SK-N-SH (cell line): ENCODE data around the gene WIPI1. TPM values are rescaled to one million over a fixed set of nuclear protein-coding genes. Genes with fewer than 3 reads are reported as not detected.

Experiments
- CTCF ChIA-PET: fragments of 300-600, 350-600 bp; formaldehyde crosslinking; extraction: SDS; loops from one replicate; lab custom pipeline; 2021; lab: Yijun Ruan, JAX
- POLR2A ChIA-PET: fragments of 350-600 bp; sonication (Branson Sonifier 250); formaldehyde crosslinking; extraction: SDS; loops from one replicate; lab custom pipeline; 2020; ENCODE audit warnings: antibody characterized with exemption, inconsistent platforms; lab: Yijun Ruan, JAX
- DNase-seq: peaks from one replicate; pipeline ENCODE4 v3.0.0; 2012
- H2AFZ ChIP-seq: fragments of 200-600 bp; sonication (generic); 2 replicates; pipeline ENCODE4 v1.8.1; 2016; ENCODE audit warnings: antibody characterized with exemption, mild to moderate bottlenecking, low read depth
- H3F3A ChIP-seq: fragments of 200-600 bp; sonication (generic); replicated peaks from 2 replicates; pipeline ENCODE3; 2016; ENCODE audit warnings: antibody characterized with exemption, mild to moderate bottlenecking; ENCODE audit not compliant: insufficient read depth
- H3K27ac ChIP-seq, 2 experiments: fragments of 200-500 bp in 1 of 2; fragments of 200-600 bp in 1 of 2; sonication (Bioruptor generic) in 1 of 2; sonication (generic), shearing (Covaris generic) in 1 of 2; 2 replicates each; pipeline versions ENCODE4 v1.5.1 to v1.6.1; 2014 to 2016; ENCODE audit warnings: low read depth in 2 of 2, inconsistent platforms in 1 of 2, low read length in 1 of 2, mild to moderate bottlenecking in 1 of 2, mixed read lengths in 1 of 2
- H3K27me3 ChIP-seq: fragments of 200-600 bp; sonication (generic), shearing (Covaris generic); 2 replicates; pipeline ENCODE4 v1.6.1; 2016; ENCODE audit warnings: mixed run types; ENCODE audit not compliant: insufficient read depth
- H3K36me3 ChIP-seq, 2 experiments: fragments of 200-500 bp in 1 of 2; fragments of 200-600 bp in 1 of 2; sonication (Bioruptor generic) in 1 of 2; sonication (generic) in 1 of 2; replicated peaks in 1 of 2; 2 replicates each; pipeline versions ENCODE3 to v1.5.1; 2014 to 2016; ENCODE audit warnings: low read length in 1 of 2, mild to moderate bottlenecking in 1 of 2; ENCODE audit not compliant: insufficient read depth in 2 of 2, control insufficient read depth in 1 of 2
- H3K4me1 ChIP-seq, 2 experiments: fragments of 200-500 bp in 1 of 2; fragments of 200-600 bp in 1 of 2; sonication (Bioruptor generic) in 1 of 2; sonication (generic), shearing (Covaris generic) in 1 of 2; 2 replicates each; pipeline versions ENCODE4 v1.5.1 to v1.6.1; 2014 to 2016; ENCODE audit warnings: low read depth in 1 of 2, low read length in 1 of 2, mixed run types in 1 of 2; ENCODE audit not compliant: insufficient read depth in 2 of 2, control insufficient read depth in 1 of 2
- H3K4me2 ChIP-seq: fragments of 200-600 bp; sonication (generic), shearing (Covaris generic); 2 replicates; pipeline ENCODE4 v1.6.1; 2017; ENCODE audit warnings: mixed run types
- H3K4me3 ChIP-seq, 2 experiments: fragments of 200-500 bp in 1 of 2; fragments of 200-600 bp in 1 of 2; sonication (Bioruptor generic) in 1 of 2; sonication (generic), shearing (Covaris generic) in 1 of 2; 2 replicates each; pipeline versions ENCODE4 v1.5.1 to v1.8.1; 2014 to 2016; ENCODE audit warnings: low read depth in 2 of 2, inconsistent platforms in 1 of 2, low read length in 1 of 2, mild to moderate bottlenecking in 1 of 2, mixed read lengths in 1 of 2, moderate library complexity in 1 of 2
- H3K79me2 ChIP-seq: fragments of 200-600 bp; sonication (generic); 2 replicates; pipeline ENCODE4 v1.8.1; 2017; ENCODE audit warnings: mild to moderate bottlenecking; ENCODE audit not compliant: insufficient read depth
- H3K9ac ChIP-seq: fragments of 200-600 bp; sonication (generic); 2 replicates; pipeline ENCODE4 v1.6.1; 2017; ENCODE audit warnings: mixed run types
- H3K9me2 ChIP-seq: fragments of 200-600 bp; sonication (generic); 2 replicates; pipeline ENCODE4 v1.6.1; 2017; ENCODE audit warnings: mixed run types
- H3K9me3 ChIP-seq: fragments of 200-600 bp; sonication (generic); 2 replicates; pipeline ENCODE4 v1.6.1; 2017; ENCODE audit warnings: mixed run types, mild to moderate bottlenecking, moderate library complexity
- H4K20me1 ChIP-seq: fragments of 200-600 bp; sonication (generic); 2 replicates; pipeline ENCODE4 v1.6.1; 2017; ENCODE audit warnings: mild to moderate bottlenecking, mixed run types; ENCODE audit not compliant: insufficient read depth
- EP300 ChIP-seq, 2 experiments: IDR thresholded peaks; 2 replicates each; pipeline versions ENCODE4 v1.4.0 to v1.6.1; 2012; ENCODE audit warnings: borderline replicate concordance in 1 of 2, low read depth in 1 of 2, low read length in 1 of 2
- FOSL2 ChIP-seq: IDR thresholded peaks from 2 replicates; pipeline ENCODE4 v1.4.0; 2012; ENCODE audit warnings: low read depth, mild to moderate bottlenecking, moderate library complexity, borderline replicate concordance
- FOXJ3 ChIP-seq: sonication (generic); formaldehyde crosslinking; IDR thresholded peaks from 2 replicates; pipeline ENCODE4 v1.5.1; 2020; ENCODE audit warnings: mild to moderate bottlenecking, missing genetic modification reagents
- GABPA ChIP-seq: IDR thresholded peaks from 2 replicates; pipeline ENCODE4 v1.4.0; 2012; ENCODE audit warnings: low read depth, mild to moderate bottlenecking
- MAX ChIP-seq: IDR thresholded peaks from 2 replicates; pipeline ENCODE4 v1.4.0; 2012; ENCODE audit warnings: low read depth
- MEF2A ChIP-seq: IDR thresholded peaks from 2 replicates; pipeline ENCODE4 v1.4.0; 2012; ENCODE audit warnings: low read depth, borderline replicate concordance
- MXI1 ChIP-seq: IDR thresholded peaks from 2 replicates; pipeline ENCODE4 v1.6.1; 2012; ENCODE audit warnings: mild to moderate bottlenecking, low read depth, low read length, improper control_type of control experiment
- NRF1 ChIP-seq: IDR thresholded peaks from 2 replicates; pipeline ENCODE4 v1.6.1; 2012; ENCODE audit warnings: low read depth, mild to moderate bottlenecking, low read length
- POLR2AphosphoS5 ChIP-seq: IDR thresholded peaks from 2 replicates; pipeline ENCODE4 v1.6.1; 2012; ENCODE audit warnings: low read depth, low read length
- RAD21 ChIP-seq: IDR thresholded peaks from 2 replicates; pipeline ENCODE4 v1.6.1; 2012; ENCODE audit warnings: mild to moderate bottlenecking, low read length
- RFX5 ChIP-seq: IDR thresholded peaks from 2 replicates; pipeline ENCODE4 v1.6.1; 2012; ENCODE audit warnings: mild to moderate bottlenecking, improper control_type of control experiment, low read length
- RXRA ChIP-seq: IDR thresholded peaks from 2 replicates; pipeline ENCODE4 v1.4.0; 2012; ENCODE audit warnings: low read depth, mild to moderate bottlenecking, borderline replicate concordance
- SIN3A ChIP-seq: IDR thresholded peaks from 2 replicates; pipeline ENCODE4 v1.6.1; 2012; ENCODE audit warnings: low read depth, mild to moderate bottlenecking, low read length, moderate library complexity, borderline replicate concordance
- TAF1 ChIP-seq: IDR thresholded peaks from 2 replicates; pipeline ENCODE4 v1.6.1; 2012; ENCODE audit warnings: low read depth, mild to moderate bottlenecking, low read length, moderate library complexity, borderline replicate concordance
- TCF12 ChIP-seq: IDR thresholded peaks from 2 replicates; pipeline ENCODE4 v1.4.0; 2012
- USF1 ChIP-seq: IDR thresholded peaks from 2 replicates; pipeline ENCODE4 v1.4.0; 2012; ENCODE audit warnings: low read depth, borderline replicate concordance
- USF2 ChIP-seq: fragments of 150-350 bp; IDR thresholded peaks from 2 replicates; pipeline ENCODE4 v1.6.1; 2017; ENCODE audit warnings: antibody characterized with exemption, low read length, low read depth, borderline replicate concordance
- YY1 ChIP-seq: IDR thresholded peaks from 2 replicates; pipeline ENCODE4 v1.4.0; 2012; ENCODE audit warnings: low read depth, mild to moderate bottlenecking
- ZBTB33 ChIP-seq: IDR thresholded peaks from 2 replicates; pipeline ENCODE4 v1.4.0; 2012; ENCODE audit warnings: low read depth, borderline replicate concordance
- WGBS: methylation state at CpG from one replicate; pipeline ENCODE4 v1.1.6; 2017; ENCODE audit warnings: low lambda C conversion rate; 5-methylcytosine and 5-hydroxymethylcytosine counted together
- polyA plus RNA-seq, 3 experiments: library from polyadenylated mRNA; depleted of rRNA; stranded (reverse); fragments of >200 nt; gene quantifications; 2 replicates each; pipeline ENCODE4 v1.2.3, GENCODE V29; 2012

The WIPI1 gene
- polyA plus RNA-seq, 1 of the 3 experiments (the other 2 are of a cell fraction), result 52.7 TPM

GRCh38 chr17:68398691-68399637 is 58.3 kb downstream of the WIPI1 start (continued):
- TF ChIP-seq USF2, result no peak
- TF ChIP-seq RAD21, result peak; percentile 79

- Histone ChIP-seq H3K4me1 (peaks cover 3 to 5% of the 10 kb centered on the region in 2 experiments; a peak in 2 of 4 replicates), H3K4me3 (no peak overlapping the region), H3K36me3 (no peaks in the 10 kb centered on the region), H3K4me2 (no peak overlapping the region), H3K9me3 (no peaks in the 10 kb centered on the region), H4K20me1 (no peaks in the 10 kb centered on the region), H3K79me2 (no peaks in the 10 kb centered on the region), H3F3A (no peaks in the 10 kb centered on the region), H3K27me3 (no peaks in the 10 kb centered on the region), H2AFZ (no peak overlapping the region), H3K27ac (no peak overlapping the region), H3K9me2 (no peaks in the 10 kb centered on the region), H3K9ac (no peak overlapping the region)
- TF ChIP-seq RXRA, result no peak
- no peak for TF ChIP-seq MEF2A
- TF ChIP-seq NRF1, result no peak
- no peak for TF ChIP-seq RFX5
- TF ChIP-seq YY1, result no peak
- ChIA-PET CTCF (interaction anchor here (0.7 to 1.1 kb wide), 3 partner anchors 27 to 286 kb away, joined by 3 to 4 read pairs (median 3); no protein-coding TSS in a partner anchor), POLR2A (no interaction called here)
- WGBS, result 48% methylated on average over 7 of the region's 7 CpGs
- DNase-seq, result no peak
Observed at GRCh38 chr17:68397108-68397536, 60.2 kb downstream of the WIPI1 start.

GRCh38 chr17:68396226-68397107 is 60.8 kb downstream of the WIPI1 start:
- Histone ChIP-seq H3K9ac (no peak overlapping the region), H3K4me2 (no peak overlapping the region), H3K4me3 (no peak overlapping the region), H3K27me3 (no peaks in the 10 kb centered on the region), H3K36me3 (no peaks in the 10 kb centered on the region), H3K79me2 (no peaks in the 10 kb centered on the region), H3K4me1 (peaks cover 3 to 5% of the 10 kb centered on the region in 2 experiments; a peak in 2 of 4 replicates), H4K20me1 (no peaks in the 10 kb centered on the region), H2AFZ (no peak overlapping the region), H3K9me2 (no peaks in the 10 kb centered on the region), H3K27ac (no peak overlapping the region), H3K9me3 (no peaks in the 10 kb centered on the region), H3F3A (no peaks in the 10 kb centered on the region)
- WGBS, result 65% methylated on average over 10 of the region's 10 CpGs
- CTCF ChIA-PET, result interaction anchor here (0.7 to 1.1 kb wide), 4 partner anchors 28 to 287 kb away, joined by 3 to 4 read pairs (median 3); no protein-coding TSS in a partner anchor
- POLR2A ChIA-PET, result no interaction called here
- no peak for DNase-seq
- no peak for TF ChIP-seq MEF2A
- no peak for TF ChIP-seq ZBTB33
- no peak for TF ChIP-seq POLR2AphosphoS5
- no peak for TF ChIP-seq TCF12
- no peak for TF ChIP-seq MXI1
- TF ChIP-seq USF1, result no peak
- no peak for TF ChIP-seq TAF1
- TF ChIP-seq MAX, result no peak
- no peak for TF ChIP-seq SIN3A
- TF ChIP-seq YY1, result no peak
- no peak for TF ChIP-seq EP300 (IDR thresholded peaks at IDR 0.05; ENCODE audit: borderline replicate concordance in 1 of 2, low read depth in 1 of 2, low read length in 1 of 2)
- no peak for TF ChIP-seq FOSL2
- TF ChIP-seq GABPA, result no peak
- TF ChIP-seq RFX5, result no peak
- TF ChIP-seq FOXJ3 (CRISPR knock-in tag), result no peak
